NCI-H1092 treated with DMSO at 0.1 percent for 48 hours (cell line): Measurements from ENCODE around the gene ALDH9A1.
A peak's percentile ranks its signal among the peaks of the same experiment; 100 is the strongest.
"Not testable (repeated sequence)": the region's sequence is repeated elsewhere in the genome, so short reads cannot be mapped to it uniquely, and the experiment has no call there.

Experiments
- DNase-seq: peaks from one replicate; lab custom pipeline; 2025; lab: John Stamatoyannopoulos, UW

ALDH9A1 gene

DNA sequence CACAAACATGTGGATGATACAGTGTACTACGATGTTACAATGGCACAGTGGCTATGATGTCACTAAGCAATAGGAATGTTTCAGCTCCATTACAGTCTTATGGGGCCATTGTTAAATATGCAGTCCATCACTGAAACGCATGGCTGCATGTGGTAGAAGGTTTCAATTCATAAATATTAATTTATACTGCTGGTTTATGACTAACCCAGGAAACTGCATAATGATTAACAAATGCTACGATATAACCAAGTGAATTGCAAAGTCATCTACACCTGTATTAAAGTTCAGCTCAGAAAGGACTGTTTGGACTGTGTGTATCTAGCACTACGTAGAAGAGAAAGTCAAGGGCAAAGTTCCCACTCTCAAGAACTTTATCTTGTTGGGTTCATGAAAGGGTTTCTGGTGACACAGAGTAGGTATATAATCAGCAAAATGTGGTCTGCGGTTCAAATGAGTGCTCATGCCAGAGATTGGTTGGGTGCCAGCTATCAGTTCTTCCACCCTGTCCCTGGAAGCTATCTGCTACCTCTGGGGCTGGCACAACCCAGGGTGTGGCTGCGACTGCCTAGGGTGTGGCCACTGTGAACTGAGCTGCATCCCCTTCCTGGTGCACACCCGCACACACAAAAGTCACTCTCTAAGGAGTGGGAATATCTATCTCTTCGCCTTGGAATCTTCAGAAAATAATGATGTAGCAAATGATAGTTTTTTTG, 52.6 kb downstream of the ALDH9A1 start:
- no peak for DNase-seq

DNA sequence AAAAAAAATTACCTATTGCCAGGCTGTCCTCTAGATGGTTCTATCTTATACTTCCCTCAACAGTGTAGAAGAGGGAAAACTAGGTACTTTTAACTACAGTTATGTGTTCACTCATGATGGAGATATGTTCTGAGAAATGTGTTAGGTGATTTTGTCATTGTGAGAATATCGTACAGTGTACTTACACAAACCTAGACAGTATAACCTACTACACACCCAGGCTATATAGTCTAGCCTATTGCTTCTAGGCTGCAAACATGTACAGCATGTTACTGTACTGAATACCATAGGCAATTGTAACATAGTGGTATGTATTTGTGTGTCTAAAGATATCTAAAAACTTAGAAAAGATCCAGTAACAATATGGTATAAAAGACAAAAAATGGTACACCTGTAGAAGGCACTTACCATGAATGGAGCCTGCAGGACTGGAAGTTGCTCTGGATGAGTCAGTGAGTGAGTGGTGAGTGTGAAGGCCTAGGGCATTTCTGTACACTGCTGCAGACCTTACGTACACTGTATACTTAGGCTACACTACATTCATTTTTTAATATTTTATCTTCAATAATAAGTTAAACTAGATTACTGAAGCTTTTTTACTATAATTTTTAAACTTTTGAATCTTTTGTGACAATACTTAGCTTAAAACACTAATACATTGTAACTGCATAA, 54.2 kb downstream of the ALDH9A1 start:
- DNase-seq, result no peak

DNA sequence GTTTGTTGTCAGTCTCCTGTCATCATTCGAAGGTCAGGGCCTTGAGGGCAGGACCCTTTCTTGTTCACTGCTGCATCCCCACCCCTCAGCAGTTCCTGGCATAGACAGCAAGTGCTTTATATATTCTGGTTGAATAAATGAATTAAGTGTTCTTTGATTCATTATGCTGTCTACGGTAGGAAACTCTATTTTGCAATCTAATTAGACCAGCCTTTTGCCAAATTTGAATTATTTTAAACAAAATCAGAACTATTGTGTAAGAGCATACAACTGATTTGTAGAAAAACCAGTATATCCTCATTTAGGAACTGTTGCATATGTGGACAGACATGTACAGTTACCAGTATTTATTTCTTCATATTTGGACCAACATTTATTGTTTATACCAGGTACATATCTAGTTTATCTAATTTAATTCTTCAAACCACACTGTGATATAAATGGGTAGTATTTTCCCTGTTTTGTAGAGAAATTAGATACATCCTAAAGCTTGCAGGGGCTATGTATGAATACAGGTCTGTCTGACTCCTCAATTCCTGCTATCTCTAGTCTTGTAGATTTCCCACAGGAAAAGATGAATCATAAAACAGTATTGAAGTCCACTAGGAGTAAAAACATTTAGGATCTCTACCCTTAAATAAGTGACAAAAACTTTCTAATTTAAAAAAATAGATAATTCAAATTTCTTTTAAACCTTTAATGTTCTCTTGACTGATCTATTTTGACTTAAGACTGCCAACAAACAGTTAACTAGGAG, 57.0 kb downstream of the ALDH9A1 start:
- no peak for DNase-seq

DNA sequence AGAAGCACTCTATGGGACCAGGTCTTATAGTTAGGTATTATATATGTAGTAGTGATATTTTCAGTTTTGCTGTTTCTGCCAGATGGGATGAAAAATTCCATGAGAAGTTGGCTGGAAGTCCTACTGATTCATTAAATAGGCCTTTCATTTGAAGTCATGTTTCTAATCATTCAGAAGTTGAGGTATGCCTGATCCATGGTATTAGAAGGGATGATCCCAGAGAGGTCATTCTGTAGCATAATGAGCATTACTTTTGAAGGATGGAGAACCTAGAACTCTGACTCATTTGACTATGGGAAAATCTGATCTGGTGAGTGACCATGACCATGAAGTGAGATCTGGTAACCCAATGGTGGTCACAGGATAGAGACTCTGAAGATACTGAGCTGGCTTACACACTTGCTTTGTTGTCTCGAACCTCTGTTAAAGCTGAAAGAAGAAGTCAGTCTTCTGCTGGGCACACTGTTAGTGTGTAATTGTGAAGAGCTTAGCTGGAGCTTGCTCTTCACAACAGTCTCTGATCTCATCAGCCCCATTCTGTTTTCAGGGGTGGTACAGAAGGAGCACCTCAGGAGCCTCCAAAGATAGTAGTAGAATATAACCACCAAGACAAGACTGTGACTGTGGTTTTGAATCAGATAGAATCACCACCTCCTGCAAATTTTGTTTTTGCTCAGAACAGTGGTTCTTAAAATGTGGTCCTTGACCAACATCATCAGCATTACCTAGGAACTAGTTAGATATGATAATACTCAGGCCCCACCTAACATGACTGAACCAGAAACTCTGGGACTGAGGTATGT, 58.3 kb downstream of the ALDH9A1 start:
- DNase-seq, result no peak

DNA sequence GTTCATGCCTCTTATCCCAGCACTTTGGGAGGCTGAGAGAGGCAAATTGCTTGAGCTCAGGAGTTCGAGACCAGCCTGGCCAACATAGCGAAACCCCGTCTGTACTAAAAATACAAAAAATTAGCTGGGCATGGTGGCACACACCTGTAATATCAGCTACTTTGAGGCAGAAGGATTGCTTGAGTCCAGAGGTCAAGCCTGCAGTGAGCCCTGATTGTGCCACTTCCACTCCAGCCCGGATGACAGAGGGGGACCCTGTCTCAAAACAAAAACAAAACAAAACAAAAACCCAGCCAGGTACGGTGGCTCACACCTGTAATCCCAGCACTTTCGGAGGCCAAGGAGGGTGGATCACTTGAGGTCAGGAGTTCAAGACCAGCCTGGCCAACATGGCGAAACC, 60.2 kb downstream of the ALDH9A1 start:
- not testable (repeated sequence) for DNase-seq

DNA sequence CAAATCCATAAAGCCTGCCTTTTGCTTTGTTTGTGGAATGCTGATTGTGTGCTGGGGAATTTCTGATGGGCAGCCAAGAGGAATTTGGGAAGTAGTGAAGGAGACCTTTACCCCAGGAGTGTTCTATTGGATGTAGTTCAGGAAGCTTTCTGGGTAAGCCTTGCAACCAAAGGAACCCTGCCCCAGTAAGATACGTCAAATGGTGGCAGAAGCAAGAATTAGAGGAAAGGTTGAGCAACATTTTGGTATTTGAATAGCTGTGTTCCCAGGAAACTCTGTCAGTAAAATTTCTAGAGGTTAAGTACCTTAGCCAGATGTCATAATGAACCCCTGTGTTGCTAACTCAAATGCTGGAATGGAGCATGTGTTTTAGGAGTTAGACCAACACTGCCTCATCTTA, 60.9 kb downstream of the ALDH9A1 start:
- no peak for DNase-seq

DNA sequence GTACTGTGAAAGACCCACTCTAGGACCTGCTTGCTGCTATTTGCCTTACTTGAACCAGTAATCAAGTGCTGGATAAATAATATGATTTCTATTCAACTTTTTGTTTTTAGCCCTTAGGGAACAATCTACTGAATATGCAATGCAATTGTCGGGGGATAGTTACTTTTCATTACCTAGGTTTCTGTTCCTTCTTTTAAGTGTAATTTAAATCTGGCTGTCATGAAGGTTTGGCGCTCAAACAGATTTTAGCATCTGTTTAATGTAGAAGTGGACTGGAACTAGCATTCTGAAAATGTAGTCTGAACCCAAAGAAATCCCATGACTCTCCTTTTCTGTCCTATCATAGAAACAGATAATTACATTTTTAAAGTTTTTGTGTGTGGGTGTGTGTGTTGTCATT, 62.5 kb downstream of the ALDH9A1 start:
- DNase-seq, result no peak

DNA sequence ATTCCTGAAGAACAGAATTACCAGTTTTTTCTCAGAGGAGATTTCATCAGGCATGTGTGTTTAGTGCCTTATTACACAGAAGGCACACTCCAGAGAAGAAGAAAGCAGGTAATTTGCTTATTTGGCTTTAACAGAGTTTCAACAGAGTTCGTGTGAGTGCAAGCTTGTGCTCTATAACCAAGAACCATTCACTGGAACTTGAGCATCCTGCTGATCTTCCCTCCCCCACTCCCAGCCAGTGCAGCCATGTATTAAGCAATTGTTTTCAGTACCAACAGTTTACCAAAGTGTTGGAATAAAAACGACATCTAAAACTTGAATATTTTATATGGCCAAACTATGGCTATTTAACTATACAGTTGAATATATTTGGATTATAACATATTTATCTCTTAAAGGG, 63.0 kb downstream of the ALDH9A1 start:
- DNase-seq, result no peak

DNA sequence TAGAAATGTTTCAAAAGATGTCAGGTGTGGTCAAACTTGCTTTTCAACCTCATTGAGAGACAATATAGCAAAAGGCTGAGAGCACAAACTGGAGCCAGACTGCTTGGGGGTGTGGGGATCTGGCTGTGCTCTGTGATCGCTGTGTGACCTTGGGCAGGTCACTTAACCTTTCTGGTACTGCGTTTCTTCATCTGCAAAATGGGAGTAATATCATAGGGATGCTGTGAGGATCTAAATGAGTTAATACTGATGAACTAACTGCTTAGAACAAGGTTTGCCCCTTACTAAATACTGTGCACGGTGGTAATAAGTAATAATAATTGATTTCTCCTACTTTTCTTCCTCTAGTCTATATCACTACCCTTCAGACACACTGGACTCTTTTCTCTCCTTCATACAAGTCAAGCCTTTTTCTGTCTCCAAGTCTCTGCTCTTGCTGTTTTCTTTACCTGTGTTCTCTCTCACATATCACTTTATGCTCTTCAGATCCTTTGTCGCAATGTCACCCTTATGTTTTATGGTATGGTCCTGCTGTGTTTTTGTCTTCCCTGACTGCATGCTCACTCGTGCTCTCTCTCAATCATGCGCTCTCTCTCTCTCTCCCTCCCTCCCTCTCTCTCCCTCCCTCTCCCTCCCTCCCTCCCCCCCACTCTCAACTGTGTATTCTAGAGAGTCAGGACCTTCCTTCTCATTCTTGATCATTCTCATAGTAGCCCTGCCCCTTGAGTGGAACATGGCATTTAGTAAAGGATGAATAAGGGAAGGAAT, 64.0 kb downstream of the ALDH9A1 start:
- no peak for DNase-seq

DNA sequence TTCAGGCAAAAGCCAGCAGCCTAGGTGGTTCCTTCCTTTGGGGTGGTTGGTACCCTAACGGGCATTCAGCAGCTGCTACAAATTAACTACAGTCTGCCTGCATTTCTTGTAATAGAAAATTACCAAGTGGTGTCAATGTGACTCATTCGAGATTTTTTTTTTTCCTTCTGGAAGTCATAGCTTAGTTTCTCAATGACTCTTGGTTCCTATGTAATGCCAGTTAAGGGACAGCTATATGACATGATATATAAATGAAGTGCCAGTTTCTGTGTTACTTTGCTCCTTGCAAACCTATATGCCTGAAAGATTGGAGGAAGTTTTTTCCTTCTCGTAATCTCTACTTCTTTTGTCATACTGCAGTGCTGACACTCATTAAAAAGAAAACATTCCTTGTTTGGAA, 64.7 kb downstream of the ALDH9A1 start:
- DNase-seq, result no peak

DNA sequence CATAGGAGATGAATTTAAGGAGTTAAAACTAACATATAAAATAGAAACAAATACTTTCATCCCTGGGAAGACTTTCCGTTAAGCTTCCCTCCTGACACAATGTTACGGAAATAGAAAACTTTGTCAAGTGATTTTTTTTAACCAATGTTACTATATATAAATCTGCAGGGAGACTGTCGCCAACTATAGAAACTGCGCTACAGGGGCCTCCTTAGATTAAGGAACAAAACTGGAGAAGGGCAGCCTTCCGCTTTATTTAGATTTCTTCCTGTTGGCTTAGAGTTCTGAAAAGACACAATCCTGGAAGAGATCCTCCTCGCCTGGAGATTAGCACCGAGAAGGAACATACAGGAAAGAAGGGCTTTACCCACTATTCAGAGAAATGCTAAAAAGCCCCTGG, 65.9 kb downstream of the ALDH9A1 start:
- no peak for DNase-seq

DNA sequence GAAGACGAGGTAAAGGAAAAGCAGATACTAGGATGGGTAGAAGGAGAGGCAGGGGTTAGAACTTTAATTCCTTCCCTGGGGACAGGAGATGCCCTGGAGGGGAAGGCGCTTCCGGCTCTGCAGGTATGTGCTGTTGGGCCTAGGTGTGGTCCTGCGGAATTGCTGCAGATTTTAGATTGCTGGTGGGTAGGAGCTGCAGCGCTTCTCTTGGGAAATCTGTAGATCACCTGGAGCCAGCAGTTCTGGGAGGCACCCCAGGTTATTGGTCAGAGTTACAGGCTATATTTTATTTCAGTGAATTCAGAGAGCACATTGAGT, 66.3 kb downstream of the ALDH9A1 start:
- no peak for DNase-seq

DNA sequence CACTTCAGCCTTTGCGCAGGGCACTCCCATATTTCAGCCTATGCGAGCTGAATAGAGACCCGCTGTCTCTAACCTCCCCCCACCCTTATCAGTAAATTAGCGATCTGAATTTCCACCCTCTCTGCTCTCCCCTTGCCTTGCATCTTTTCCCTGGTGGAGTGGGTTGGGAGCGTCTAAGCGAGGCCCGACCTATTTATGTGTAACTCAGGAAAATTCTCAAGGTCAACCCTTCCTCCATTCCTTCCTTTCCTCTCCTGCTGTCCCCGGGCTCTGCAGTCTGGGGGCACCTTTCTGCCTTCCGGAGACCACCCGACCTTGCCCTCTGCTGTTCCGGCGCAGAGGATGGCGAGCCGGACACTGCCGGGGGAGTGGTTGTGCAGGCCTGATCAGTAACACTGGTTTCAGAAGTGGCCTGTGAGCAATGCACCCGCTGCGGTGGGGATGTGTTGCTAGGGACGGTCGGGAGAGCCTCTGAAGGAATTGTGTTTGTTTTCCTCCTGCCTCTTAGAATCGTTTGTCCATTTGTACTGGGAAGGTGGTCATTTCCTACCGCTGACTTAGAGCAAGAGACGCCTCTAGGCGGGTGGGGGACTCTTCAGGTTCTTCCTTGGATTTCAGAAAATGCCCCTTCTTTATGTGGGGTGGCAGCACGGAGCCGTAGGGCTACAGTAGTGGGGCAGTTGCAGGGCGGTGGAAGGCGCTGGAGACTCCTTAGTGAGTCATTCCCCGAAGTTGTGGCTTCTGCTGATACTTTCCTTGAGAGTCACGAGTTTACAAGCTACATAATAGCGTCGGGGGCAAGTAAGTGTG, 66.8 kb downstream of the ALDH9A1 start:
- DNase-seq, result peak; percentile 52

DNA sequence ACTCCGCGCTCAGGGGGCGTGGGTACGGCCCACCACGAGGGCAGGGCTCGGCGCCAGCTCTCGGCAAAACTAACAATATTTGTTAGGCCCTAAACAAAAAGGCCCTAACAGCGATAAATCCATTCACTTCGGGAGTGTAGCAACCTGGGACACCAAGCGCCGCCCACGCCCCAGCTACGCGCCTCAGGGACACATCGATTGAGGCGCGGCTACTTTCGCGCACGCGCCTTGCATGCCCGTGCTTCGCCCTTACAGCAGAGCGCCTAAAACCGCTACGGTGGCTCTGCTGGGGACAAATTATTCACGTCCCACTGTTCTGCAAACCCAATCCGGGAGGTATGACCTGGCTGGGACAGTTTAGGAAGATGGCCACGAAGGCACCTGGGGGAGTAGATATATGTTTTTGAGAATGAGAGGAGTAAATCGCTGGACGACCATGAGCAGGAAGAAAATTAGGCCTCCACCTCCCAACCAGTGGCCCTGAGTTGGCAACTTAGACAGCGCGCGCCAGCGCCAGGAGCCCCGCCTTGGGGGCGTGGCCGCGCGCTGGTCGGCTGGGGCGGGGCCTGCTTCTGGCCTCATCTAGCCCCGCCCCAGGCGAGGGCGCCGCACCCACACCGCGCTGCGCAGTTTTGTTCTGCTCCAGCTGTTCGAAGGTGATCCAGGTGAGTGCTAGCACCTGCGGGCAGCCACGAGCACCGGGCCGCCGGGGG, 67.6 kb downstream of the ALDH9A1 start, which contains the start of gene MGST3:
MGST3 (plus strand) TSS at position 606 of the 713 bp plus-strand sequence. CDS start 18,614 bp downstream, outside the sequence.
- peak; percentile 99 for DNase-seq

DNA sequence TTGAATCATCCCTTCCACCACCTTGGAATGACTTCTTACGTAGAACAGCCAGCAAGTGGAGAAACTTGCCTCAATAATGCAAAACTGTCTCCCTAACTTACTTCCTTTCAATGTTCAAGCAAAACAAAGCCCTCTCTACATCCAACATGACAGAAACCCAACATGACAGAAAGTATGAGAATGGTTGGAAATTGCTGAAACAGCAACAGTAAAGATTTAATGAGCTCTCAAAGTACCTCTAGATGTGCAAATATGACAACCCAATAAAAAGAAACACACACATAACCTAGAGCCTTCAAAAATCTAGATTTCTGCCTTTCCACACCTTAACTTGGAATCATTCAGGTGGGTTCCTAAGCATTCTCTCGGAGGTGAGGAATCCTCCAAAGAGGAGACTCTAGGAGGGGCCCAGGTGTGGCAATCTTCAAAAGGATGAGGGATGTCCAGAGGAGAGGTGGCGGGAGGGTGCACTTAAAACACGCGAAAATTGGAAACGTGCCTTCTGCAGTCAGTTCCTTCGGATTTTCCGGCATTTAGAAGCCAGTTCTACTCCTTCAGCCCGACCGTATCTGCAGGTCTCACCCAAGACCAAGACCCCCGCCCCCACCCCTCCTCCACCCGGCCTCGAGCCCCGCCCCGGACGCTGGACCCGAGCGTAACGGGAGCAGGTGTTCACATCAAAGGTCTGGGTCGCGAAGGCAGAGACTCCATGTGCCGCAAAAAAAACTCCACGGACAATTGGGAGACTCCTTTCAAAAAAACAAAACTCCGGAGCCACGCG, 68.3 kb downstream of the ALDH9A1 start:
- peak; percentile 83 for DNase-seq

DNA sequence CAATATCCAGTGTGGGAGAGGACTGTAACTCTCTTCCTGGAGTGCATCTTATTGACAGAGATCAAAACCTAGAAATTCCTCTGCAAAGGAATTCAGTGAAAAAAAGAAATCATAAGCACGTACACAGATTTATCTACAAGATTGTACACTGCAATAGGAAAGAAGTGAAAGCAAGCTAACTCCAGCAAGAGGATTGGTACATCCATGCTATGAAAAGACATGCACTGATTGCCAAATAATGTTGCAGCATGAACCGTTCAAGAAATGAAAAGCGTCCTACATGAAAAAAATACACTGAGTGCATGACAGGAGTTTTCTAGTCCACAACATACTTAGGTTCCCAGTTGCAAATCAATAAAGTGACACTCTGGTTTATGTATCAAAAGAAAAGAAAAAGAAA, 69.2 kb downstream of the ALDH9A1 start:
- DNase-seq, result no peak

DNA sequence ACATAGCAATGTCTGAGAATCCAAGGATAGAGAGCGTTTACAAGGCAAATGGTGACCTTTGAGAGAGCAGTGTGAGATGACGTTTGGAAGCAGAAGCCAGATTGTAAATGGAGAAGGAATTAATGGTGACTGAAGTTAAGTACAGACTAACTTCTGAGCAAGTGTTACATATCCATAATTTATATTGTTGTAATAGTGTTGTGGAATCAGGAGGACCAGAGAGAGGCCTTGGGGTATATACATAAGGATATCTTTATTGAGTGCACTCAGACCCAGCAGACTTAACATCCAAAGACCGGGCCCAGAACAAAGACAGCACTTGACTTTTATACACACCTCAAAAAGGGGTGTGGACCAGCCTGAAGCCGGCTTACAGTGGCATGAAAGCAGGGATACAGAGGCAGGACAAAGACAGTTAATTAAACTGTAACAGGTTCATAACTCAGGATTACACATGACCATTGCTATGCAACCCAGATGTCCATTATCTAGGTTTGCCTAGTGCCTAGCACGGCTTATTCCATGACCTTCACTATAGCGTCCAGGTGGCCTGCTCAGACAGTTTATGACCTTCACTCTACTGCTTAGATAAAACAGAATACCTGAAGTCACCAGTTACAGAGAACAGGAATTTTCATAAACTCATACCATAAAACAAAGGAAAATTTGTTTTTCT, 70.1 kb downstream of the ALDH9A1 start:
- DNase-seq, result no peak

DNA sequence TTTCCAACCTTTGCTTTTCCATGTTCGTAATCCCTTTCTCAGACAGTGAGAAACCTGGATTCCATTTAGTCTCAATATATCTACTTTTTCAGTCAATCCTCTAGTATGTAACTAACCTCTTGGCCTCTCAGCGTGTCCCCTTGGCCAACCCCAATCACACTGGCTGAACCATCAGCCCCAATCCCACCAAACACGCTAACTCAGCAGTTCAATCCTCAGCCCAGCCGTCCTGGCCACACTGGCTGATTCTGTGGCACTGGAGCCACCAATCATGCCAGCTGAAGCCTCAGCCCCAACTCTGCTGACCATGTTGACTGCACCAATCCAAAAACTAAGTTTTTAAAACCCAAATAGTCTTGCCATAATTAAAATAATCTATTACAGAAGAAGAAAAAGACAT, 73.9 kb downstream of the ALDH9A1 start:
- DNase-seq, result no peak

DNA sequence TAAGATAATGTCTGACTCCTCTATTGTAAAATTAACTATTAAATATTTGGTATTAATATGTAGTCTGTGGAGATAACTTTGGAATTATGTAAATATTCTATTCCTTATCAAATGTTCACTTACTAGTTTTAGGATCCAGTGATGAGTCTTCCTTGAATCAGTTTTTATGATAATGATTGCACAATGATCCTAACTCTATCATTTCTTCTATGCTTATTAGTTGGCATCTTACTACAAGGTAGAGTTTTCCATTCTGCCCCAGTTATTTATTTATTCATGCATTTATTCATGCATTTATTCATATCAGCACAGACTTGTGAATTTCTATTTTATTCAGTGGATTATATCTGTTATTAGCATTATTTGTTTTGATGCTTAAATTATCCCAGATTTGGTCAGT, 74.7 kb downstream of the ALDH9A1 start:
- no peak for DNase-seq
